Epithelial cell of esophagus (primary cell): ENCODE data around the gene HRH3.

Experiments
- DNase-seq: peaks from one replicate; pipeline ENCODE4 v3.0.0; 2010; ENCODE audit warnings: low read depth
- H3K4me3 ChIP-seq: 2 replicates; pipeline ENCODE4 v1.5.1; 2011; ENCODE audit warnings: mild to moderate bottlenecking, low read length, control low read depth
- CTCF ChIP-seq: IDR thresholded peaks from 2 replicates; pipeline ENCODE4 v1.5.1; 2011; ENCODE audit warnings: low read depth, mild to moderate bottlenecking, low read length, control low read depth, inconsistent platforms; ENCODE audit not compliant: insufficient read depth; ENCODE audit errors: missing control alignments

Gene HRH3

GRCh38 chr20:62226707-62227590 lies 6.9 kb upstream of the HRH3 start:
- no peak for DNase-seq
- no peak for TF ChIP-seq CTCF

GRCh38 chr20:62225820-62226635 lies 6.0 kb upstream of the HRH3 start:
- TF ChIP-seq CTCF = no peak
- no peak overlapping the region for H3K4me3 ChIP-seq
- no peak for DNase-seq

More at GRCh38 chr20:62226707-62227590, 6.9 kb upstream of the HRH3 start:
- no peak overlapping the region for H3K4me3 ChIP-seq

- DNase-seq = no peak
- no peak for TF ChIP-seq CTCF
- H3K4me3 ChIP-seq = no peak overlapping the region
Observed at GRCh38 chr20:62225026-62225425, 4.9 kb upstream of the HRH3 start.

GRCh38 chr20:62224113-62224855 lies 4.2 kb upstream of the HRH3 start:
- no peak for DNase-seq
- no peak for TF ChIP-seq CTCF
- H3K4me3 ChIP-seq = no peak overlapping the region

- no peak for DNase-seq
- no peak for TF ChIP-seq CTCF
- H3K4me3 ChIP-seq = no peak overlapping the region
Observed at GRCh38 chr20:62223571-62223970, 3.5 kb upstream of the HRH3 start.

- H3K4me3 ChIP-seq = no peak overlapping the region
- TF ChIP-seq CTCF = no peak
- no peak for DNase-seq
Observed at GRCh38 chr20:62222972-62223371, 2.9 kb upstream of the HRH3 start.
